ENCODE results near the gene GALNT10.

Gene GALNT10

DNA sequence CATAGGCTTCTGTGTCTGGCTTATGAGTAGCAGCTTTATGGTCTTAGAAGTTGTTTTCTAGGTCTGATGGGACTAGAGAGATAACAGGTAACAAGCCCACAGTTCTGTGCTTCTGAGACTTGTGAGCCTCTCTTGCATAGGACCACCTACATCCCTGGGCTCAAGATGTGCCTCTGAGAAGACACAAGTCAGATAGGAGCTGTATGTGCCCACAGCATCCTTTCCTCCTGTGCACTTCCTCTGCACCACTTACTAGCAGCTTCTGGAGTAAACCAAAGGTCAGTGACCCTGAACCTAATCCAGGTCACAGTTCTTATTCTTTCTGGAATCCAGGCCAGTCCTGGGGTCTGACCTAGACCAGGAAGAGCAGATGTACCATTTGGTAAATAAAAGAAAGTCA lies 40.0 kb downstream of the GALNT10 start:
- ChIA-PET CTCF (no interaction called here), POLR2A (no interaction called here)
- no peak for DNase-seq (ENCODE audit: extremely low spot score)
- TF ChIP-seq, protein P1, sequence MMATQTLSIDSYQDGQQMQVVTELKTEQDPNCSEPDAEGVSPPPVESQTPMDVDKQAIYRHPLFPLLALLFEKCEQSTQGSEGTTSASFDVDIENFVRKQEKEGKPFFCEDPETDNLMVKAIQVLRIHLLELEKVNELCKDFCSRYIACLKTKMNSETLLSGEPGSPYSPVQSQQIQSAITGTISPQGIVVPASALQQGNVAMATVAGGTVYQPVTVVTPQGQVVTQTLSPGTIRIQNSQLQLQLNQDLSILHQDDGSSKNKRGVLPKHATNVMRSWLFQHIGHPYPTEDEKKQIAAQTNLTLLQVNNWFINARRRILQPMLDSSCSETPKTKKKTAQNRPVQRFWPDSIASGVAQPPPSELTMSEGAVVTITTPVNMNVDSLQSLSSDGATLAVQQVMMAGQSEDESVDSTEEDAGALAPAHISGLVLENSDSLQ (IDR thresholded peaks at IDR 0.05), result no peak
- TF ChIP-seq L3MBTL2 (conservative IDR thresholded peaks at IDR 0.05), result no peak
- TF ChIP-seq TARDBP (IDR thresholded peaks at IDR 0.05), result no peak
- TF ChIP-seq HDGF (IDR thresholded peaks at IDR 0.05; ENCODE audit: borderline replicate concordance), result no peak
- no peak for TF ChIP-seq ZNF384 (IDR thresholded peaks at IDR 0.05)
- no peak for TF ChIP-seq LEF1 (IDR thresholded peaks at IDR 0.05; ENCODE audit: borderline replicate concordance)
- no peak for TF ChIP-seq BHLHE40 (IDR thresholded peaks at IDR 0.05; ENCODE audit: borderline replicate concordance)
- TF ChIP-seq FOXK2 (IDR thresholded peaks at IDR 0.05), result no peak
- TF ChIP-seq SP1 (IDR thresholded peaks at IDR 0.05), result no peak
- TF ChIP-seq FOXM1 (IDR thresholded peaks at IDR 0.05; ENCODE audit: borderline replicate concordance), result no peak
- no peak for TF ChIP-seq CTBP1 (IDR thresholded peaks at IDR 0.05; ENCODE audit: borderline replicate concordance)
- no peak for TF ChIP-seq SUZ12 (IDR thresholded peaks at IDR 0.05)
- no peak for TF ChIP-seq ELF4 (IDR thresholded peaks at IDR 0.05)
- no peak for TF ChIP-seq NFRKB (IDR thresholded peaks at IDR 0.05)
- no peak for TF ChIP-seq FOXA1 (IDR thresholded peaks at IDR 0.05)

DNA sequence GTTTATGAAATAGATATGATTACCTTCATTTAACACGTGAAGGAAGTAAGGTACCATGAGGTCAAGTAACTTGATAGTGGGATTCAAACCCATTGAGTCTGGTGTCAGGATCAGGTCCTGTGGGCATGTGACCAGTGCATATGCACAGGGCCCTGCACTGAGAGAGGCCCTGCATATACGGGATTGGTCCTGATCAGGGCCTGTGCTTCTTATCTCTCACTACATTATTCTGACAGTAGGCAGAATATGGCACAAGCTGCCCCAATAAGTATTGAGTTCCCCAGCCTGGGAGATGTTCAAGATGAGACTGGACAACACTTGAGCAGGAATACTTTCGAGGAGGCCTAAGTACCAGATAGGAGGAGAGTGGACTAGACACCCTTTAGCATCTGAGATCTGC lies 44.0 kb downstream of the GALNT10 start:
- no peak for TF ChIP-seq SP1 (IDR thresholded peaks at IDR 0.05)
- TF ChIP-seq, protein P1 (IDR thresholded peaks at IDR 0.05), result no peak
- no peak for TF ChIP-seq NFRKB (IDR thresholded peaks at IDR 0.05)
- no peak for TF ChIP-seq L3MBTL2 (conservative IDR thresholded peaks at IDR 0.05)
- no peak for TF ChIP-seq FOXM1 (IDR thresholded peaks at IDR 0.05; ENCODE audit: borderline replicate concordance)
- no peak for TF ChIP-seq FOXK2 (IDR thresholded peaks at IDR 0.05)
- no peak for TF ChIP-seq TARDBP (IDR thresholded peaks at IDR 0.05)
- TF ChIP-seq CTBP1 (IDR thresholded peaks at IDR 0.05; ENCODE audit: borderline replicate concordance), result no peak
- no peak for TF ChIP-seq BHLHE40 (IDR thresholded peaks at IDR 0.05; ENCODE audit: borderline replicate concordance)
- TF ChIP-seq ARNT (IDR thresholded peaks at IDR 0.05), result no peak
- TF ChIP-seq FOXA1 (IDR thresholded peaks at IDR 0.05), result no peak
- TF ChIP-seq ZNF384 (IDR thresholded peaks at IDR 0.05), result no peak
- no peak for TF ChIP-seq LEF1 (IDR thresholded peaks at IDR 0.05; ENCODE audit: borderline replicate concordance)
- TF ChIP-seq HDGF (IDR thresholded peaks at IDR 0.05; ENCODE audit: borderline replicate concordance), result no peak
- TF ChIP-seq ELF4 (IDR thresholded peaks at IDR 0.05), result no peak
- TF ChIP-seq SUZ12 (IDR thresholded peaks at IDR 0.05), result no peak
- POLR2A ChIA-PET, result no interaction called here
- no peak for DNase-seq (ENCODE audit: extremely low spot score)
- CTCF ChIA-PET, result no interaction called here

DNA sequence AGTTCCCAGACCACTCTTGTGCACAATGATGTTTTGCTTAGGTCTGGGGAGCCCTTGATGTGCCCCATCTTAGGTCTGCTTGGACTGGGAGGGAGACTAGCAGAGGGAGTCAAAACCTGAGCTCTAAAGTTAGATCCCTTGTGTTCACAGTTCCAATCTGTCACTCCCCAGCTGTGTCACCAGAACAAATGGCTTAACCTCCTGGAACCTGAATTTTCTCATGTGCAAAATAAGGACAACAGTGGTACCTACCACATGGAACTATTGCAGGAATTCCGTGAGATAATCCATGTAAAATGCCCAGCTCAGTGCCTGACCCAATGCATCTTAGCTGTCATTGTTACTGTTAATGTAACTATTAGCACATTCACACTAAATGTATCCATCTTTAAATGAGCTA lies 45.5 kb downstream of the GALNT10 start:
- no peak for TF ChIP-seq L3MBTL2 (conservative IDR thresholded peaks at IDR 0.05)
- no peak for TF ChIP-seq ELF4 (IDR thresholded peaks at IDR 0.05)
- TF ChIP-seq, protein P1 (IDR thresholded peaks at IDR 0.05), result no peak
- no peak for TF ChIP-seq FOXM1 (IDR thresholded peaks at IDR 0.05; ENCODE audit: borderline replicate concordance)
- no peak for TF ChIP-seq NFRKB (IDR thresholded peaks at IDR 0.05)
- no peak for TF ChIP-seq ARNT (IDR thresholded peaks at IDR 0.05)
- no peak for DNase-seq (ENCODE audit: extremely low spot score)
- ChIA-PET CTCF (no interaction called here), POLR2A (no interaction called here)

DNA sequence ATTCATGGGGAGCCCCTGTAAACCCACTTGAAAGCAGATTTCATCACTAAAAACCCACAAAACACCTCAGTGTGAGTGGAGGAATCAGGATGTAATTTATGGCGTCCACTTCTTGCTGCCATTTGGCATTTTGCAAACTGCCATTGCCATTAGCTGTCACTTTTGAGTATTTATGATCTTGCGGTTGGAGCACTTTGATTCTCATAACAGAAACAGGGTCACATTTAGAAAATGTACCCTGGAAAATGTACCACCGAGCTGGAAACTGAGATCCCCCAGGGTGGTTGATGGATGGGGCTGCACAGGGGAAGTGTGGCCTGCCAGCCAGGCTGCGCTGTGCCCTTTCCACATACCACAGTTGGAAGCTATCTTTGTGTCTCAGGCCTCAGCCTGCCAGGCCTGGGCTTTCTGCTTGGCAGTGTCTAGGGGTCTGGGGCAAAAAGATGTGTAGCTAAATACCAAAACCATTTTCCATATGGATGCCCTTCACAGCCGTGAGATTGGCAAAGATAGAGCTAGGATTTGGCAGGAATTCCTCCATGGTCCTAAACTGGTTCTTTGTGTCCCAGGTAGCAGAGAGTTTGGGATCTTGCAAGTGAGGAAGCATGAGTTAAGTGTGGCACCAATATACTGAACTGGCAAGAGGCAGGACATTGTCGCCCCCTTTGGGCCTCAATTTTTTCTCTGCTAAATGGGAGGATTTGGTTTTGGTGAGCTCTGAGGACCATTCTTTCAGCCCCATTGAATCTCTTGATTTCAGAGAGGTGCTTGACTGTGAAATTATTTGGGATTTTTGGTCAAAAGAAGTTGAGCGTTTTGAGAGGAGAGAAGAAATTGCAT lies 46.2 kb downstream of the GALNT10 start:
- POLR2A ChIA-PET, result no interaction called here
- TF ChIP-seq FOXK2 (IDR thresholded peaks at IDR 0.05), result no peak
- no peak for TF ChIP-seq SUZ12 (IDR thresholded peaks at IDR 0.05)
- DNase-seq (ENCODE audit: extremely low spot score), result no peak

DNA sequence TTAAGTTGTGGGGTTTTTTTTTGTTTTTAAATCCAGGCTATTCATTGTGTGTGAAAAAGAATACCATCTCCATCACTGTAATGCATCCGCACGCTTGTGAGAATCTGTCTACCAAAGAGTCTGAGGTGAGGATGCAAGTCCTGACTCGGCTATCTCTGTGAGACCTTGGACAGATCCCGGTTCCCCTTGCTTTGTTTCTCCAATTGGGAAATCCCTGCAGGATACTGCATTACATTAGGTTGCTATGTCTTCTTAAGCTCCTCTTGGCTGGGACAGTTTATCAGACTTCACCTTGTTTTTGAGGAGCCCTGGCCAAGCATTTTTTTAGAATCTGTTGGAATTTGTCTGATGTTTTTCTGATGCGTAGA lies 46.8 kb downstream of the GALNT10 start:
- ChIA-PET CTCF (no interaction called here), POLR2A (no interaction called here)
- no peak for TF ChIP-seq FOXK2 (IDR thresholded peaks at IDR 0.05)
- TF ChIP-seq BHLHE40 (IDR thresholded peaks at IDR 0.05; ENCODE audit: borderline replicate concordance), result no peak
- TF ChIP-seq ARNT (IDR thresholded peaks at IDR 0.05), result no peak
- TF ChIP-seq L3MBTL2 (conservative IDR thresholded peaks at IDR 0.05), result no peak
- TF ChIP-seq, protein P1 (IDR thresholded peaks at IDR 0.05), result no peak
- no peak for TF ChIP-seq SUZ12 (IDR thresholded peaks at IDR 0.05)
- DNase-seq (ENCODE audit: extremely low spot score), result no peak

More for the DNA sequence above, 46.2 kb downstream of the GALNT10 start:
- CTCF ChIA-PET, result no interaction called here

DNA sequence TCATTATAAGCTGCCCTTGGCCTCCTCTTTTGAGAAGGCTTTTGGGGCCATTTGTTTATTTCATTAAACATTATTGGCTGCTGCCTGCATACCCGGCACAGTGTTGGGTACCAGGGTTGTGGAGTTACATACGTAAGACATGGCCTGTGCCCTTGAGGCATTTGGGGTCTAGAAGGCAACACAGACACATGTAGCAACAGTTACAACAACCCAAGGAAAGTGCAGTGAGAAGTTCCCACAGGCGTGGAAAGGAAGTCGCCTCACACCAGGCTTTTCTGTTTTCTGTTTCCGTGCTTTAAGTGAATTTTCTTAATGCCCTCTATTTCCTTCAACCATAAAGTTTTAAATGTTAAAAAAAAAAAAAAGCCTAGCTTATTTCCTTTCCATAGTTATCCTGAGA lies 47.4 kb downstream of the GALNT10 start:
- CTCF ChIA-PET, result no interaction called here

More for the DNA sequence above, 47.4 kb downstream of the GALNT10 start:
- no peak for TF ChIP-seq FOXA1 (IDR thresholded peaks at IDR 0.05)
- no peak for TF ChIP-seq FOXM1 (IDR thresholded peaks at IDR 0.05; ENCODE audit: borderline replicate concordance)
- TF ChIP-seq HDGF (IDR thresholded peaks at IDR 0.05; ENCODE audit: borderline replicate concordance), result no peak
- TF ChIP-seq ARNT (IDR thresholded peaks at IDR 0.05), result no peak
- TF ChIP-seq, protein P1 (IDR thresholded peaks at IDR 0.05), result no peak
- no peak for TF ChIP-seq TARDBP (IDR thresholded peaks at IDR 0.05)
- no peak for TF ChIP-seq NFRKB (IDR thresholded peaks at IDR 0.05)
- no peak for TF ChIP-seq LEF1 (IDR thresholded peaks at IDR 0.05; ENCODE audit: borderline replicate concordance)
- no peak for TF ChIP-seq SP1 (IDR thresholded peaks at IDR 0.05)
- TF ChIP-seq CTBP1 (IDR thresholded peaks at IDR 0.05; ENCODE audit: borderline replicate concordance), result no peak
- TF ChIP-seq ZNF384 (IDR thresholded peaks at IDR 0.05), result no peak
- DNase-seq (ENCODE audit: extremely low spot score), result no peak
- POLR2A ChIA-PET, result no interaction called here
